Right kidney (tissue), 1 donor: ENCODE data around the gene SERPINB10.

Experiments used
- DNase-seq: peaks from one replicate; pipeline ENCODE4 v3.0.0-alpha.2; 2016

The SERPINB10 gene

DNA sequence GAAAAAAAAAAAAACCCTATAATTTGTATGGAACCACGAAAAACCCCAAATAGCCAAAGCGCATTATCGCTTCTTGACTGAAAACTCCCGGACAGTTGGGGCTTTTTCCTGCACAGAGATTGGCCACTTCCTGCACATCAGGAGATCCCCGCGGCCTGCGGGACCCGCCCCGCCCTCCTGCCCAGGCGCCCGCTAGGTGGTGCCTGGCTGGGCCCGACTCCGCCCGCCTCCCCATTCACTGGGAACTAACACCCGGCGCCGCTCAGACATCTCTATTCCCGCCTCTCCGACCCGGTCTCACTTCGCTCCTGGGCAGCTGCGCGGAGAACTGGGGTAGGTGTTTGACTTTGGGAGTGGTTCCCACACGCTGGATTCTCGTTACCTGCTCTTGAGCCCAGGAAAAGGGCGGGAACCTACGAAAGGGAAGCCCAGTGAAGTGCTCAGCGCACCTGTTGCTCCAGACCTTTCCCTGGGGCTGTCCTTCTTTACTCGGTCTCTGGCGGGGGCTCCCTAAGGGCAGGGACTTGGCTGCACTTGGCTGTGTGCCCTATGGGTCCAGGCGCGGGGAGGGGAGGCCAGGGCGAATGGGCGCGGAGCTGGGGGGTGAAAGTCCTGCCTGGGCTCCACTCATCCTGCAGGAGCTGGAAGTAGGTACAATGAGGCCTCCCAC, 41.4 kb downstream of the SERPINB10 start, which contains the start of gene HMSD:
Gene HMSD (plus strand): TSS at position 234 of the 670 bp plus-strand sequence. CDS start 4,155 bp downstream, outside the sequence.
- peak; percentile 44 for DNase-seq

DNA sequence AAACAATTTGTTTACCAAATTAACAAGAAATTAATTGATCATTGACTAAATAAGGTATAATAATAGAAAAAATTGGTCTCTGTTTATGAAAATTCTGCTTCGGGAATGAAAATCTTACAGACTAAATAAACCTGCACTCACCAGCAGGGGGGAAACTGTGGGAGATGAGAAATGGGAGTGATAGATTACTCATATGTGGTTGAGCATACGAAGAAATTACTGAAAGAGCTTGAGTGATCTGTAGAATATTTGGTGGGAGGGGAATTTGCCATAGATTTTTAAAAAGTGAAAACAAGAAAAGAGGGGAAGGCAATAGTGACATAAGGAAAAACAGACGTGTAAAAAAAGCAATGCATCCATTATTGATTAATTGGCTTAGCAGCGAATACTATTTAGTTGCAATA, 43.5 kb downstream of the SERPINB10 start:
- no peak for DNase-seq

DNA sequence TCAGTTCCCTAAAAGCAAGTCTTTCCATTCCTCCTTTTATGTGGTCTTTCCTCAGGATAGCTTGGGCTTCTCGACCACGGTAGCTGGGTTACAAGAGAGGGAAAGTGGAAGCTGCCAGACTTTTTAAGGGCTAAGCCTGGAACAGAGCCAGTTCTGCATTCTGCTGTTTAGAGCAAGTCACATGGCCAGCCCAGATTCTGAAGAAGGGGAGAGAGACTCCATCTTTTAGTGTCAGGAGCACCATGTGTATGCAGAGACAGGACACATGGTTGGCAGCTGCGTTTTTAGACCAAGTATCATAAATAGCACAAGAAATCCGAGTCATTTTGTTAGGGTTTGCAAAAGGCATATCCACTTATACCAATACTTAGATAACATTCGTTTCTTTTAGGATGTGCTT, 46.1 kb downstream of the SERPINB10 start:
- no peak for DNase-seq

DNA sequence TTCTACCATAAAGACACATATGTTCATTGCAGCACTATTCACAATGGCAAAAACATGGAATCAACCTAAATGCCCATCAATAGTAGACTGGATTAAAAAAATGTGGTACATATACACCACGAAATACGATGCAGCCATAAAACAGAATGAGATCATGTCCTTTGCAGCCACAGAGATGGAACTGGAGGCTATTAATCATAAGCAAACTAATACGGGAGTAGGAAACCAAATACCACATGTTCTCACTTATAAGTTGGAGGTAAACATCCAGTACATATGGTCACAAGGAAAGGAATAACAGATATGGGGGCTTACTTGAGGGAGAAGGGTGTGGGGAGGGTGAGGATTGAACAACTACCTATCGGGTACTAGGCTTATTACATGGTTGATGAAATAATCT, 49.0 kb downstream of the SERPINB10 start:
- DNase-seq: no peak

DNA sequence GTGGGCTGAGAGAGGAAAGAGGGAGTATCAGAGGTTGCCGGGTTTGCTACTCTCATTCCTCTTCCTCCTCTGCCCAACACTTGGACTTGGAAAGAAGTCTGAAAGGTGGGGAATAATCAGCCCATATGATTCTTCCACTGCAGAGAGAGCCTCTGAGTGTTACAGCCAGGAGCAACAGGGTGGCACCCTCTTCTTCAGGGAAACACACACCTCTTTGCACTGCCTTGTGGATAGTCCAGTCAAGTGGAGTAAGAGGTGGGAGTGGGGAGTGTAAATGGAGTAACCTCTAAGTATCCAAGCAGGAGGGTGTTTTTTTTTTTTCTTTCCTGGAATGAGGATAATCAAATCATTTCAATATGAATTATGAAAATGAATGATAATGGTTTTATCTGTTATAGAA, 53.1 kb downstream of the SERPINB10 start:
- DNase-seq: no peak

DNA sequence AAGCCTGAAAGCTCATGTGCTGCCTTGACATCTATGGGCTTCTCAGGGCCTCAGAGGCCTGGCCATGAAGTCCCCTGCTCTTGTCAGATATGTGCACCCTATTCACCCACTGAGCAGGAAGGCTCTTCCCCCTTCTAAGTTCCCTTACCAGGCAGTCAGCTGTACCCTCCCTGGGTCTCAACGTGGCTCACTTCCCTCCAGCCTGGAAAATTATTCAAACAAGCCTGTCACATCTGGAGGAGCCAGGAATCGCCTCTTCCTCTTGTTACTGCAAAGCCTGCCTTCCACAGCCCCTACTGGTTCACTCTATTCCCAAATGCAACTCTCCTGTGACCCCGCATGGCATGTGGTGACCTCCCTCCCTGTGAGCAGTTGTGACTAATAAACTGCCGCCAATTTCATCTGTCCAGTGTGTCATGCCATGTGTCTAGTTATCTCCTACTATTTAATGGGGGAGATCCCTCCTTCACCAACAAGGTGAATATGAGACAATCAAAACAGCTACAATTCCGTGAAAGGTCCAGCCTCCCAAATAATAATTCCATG, 53.8 kb downstream of the SERPINB10 start:
- no peak for DNase-seq

DNA sequence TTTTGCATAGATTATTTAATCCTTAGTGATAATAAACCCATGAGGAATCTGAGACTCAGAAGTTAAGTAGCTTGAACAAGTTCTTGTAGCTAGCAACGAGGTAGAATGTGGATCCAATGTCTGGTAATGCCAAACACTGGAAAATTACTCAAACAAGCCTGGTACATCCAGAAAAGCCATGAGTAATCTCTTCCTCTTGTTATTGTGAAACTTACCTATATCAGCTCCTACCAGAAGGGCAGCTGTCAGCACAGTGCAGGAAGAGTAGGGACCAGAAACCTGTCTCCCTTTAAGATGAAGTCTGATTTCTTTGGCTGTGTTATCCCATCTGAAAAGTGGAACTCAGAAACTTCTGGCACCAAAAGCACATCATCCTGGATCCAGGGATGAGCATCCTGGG, 54.4 kb downstream of the SERPINB10 start:
- no peak for DNase-seq

DNA sequence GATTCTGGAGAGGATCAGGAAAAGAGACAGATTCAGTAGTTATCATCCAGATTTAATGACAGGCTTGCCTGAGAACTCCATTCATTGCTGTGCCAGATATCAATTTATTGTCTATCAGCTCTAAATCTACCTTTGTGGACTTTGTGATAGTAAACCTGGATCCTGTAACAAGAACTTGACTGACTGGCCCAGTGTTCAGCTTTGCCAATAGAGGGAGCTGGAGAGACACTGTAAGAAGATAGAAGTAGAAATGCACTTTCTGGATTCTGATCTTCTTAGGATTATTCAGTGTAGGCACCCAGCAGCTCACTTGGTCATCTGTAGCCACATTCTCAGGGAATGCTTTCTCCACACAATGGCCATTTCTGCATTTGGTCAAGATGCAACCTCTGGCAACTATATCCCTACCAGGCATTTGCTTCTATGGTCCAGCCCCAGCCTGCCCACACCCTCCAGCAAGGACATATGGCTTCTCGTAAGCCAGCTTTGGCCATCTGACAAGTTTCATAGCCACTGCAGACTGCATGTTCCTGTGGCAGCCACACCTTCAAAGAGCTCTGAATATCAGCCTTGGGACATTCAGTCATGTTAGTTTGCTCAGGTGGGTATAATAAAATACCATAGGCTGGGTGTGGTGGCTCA, 56.0 kb downstream of the SERPINB10 start:
- DNase-seq: no peak

DNA sequence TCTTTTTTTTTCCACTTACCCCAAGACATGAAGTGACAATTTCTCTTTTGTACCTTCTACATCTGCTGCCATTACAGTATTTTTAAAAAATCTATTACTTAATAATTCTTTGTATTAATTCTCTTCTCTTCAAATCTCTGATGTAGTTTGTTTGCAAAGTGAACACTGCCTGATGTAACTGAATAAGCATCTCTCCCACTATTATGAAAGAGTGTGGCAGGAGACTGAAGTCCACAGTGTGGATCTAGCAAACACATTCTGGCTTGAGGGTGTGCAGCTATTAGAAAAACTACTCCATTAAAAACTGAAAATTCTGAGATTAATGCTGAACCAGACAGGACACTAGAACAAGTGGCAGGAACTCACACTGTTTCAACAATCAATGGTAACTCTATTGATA, 57.1 kb downstream of the SERPINB10 start:
- DNase-seq: no peak

DNA sequence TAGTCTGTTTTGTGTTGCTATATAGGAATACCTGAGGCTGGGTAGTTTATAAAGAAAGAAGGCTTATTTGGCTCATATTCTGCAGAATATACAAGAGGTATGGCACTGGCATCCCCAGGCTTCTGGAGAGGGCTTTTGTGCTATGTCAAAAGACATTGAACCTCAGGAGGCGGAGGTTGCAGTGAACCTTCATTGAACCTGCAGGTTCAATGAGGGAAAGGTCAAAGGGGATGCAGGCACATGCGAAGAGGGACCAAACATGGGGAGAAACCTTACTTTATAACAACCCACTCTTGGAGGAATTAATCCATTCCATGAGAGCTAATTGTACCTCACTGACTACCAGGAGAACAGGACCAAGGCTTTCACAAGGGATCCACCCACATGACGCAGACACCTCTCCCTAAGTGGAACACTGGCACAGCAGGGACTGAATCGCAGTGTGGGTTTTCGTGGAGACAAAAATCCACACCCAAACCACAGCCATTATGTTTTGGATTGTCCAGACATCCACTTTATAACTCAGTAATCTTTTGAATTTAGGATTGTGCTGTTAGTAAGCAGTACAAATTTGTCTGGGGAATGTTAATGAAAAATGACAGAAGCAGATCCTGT, 58.1 kb downstream of the SERPINB10 start:
- no peak for DNase-seq

DNA sequence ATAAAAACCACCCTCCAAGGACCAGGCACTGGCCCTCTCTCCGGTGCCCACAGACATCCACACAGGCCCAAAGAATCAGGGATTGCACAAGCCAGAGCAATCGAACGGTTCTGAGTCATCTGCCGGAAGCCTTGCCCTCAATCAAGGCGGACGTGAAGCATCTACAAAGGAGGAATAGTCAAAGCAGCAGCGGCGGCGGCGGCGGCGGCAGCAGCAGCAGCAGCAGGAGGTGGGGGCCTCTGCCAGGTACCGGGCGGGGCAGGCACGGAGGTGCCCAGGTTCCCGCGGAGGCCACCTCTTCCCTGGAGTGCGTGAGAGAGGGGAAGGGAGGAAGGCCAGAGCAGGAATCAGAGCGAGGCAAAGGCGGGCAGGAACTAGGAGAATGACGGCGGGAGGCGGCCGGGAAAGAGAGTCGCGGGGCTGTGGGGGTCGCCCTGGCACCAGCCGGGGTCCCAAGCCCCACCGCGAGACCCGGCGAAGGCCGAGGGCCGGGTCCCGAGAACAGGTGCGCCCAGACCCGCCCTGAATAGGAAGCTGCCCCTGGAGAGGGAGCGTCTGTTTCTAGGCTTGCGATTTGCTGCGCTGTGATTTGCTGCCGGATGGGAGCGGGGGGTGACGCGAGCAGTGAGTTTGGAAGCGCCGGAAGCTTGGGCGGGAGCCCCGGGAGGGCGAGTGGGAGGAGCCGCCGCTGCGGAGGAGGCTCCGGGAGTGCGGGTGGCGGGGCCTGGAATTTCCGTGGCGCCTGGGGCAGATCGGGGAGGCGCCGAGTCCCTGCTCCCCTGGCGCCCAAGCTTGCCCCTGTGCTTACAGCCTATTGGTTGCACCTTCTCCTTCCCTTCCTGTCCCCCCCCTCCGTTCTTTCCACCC, 62.4 kb downstream of the SERPINB10 start, which contains the start of gene SERPINB8:
Gene SERPINB8 (plus strand): TSS at position 140 of the 867 bp plus-strand sequence. CDS start 8,228 bp downstream, outside the sequence.
- DNase-seq: peak; percentile 97

DNA sequence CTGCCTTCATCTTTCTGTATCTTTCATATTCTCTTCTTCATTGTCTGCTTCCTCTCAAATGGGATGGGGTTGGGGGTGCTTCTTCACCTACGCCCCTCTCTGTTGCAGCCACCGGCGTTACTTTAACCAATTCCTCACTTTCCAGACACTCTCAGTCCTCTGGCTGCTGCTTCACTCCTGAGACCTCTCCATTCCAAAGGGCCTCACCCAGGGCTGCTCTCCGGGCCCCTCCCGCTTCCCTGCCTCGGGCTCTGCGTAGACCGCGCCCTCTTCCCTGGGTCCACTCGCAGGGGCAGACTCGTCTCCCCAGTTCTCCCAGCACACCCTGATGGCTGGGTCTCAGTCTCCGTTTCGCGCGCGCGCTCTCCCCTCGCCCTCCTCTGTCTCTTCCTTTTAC, 63.0 kb downstream of the SERPINB10 start:
- DNase-seq: no peak

DNA sequence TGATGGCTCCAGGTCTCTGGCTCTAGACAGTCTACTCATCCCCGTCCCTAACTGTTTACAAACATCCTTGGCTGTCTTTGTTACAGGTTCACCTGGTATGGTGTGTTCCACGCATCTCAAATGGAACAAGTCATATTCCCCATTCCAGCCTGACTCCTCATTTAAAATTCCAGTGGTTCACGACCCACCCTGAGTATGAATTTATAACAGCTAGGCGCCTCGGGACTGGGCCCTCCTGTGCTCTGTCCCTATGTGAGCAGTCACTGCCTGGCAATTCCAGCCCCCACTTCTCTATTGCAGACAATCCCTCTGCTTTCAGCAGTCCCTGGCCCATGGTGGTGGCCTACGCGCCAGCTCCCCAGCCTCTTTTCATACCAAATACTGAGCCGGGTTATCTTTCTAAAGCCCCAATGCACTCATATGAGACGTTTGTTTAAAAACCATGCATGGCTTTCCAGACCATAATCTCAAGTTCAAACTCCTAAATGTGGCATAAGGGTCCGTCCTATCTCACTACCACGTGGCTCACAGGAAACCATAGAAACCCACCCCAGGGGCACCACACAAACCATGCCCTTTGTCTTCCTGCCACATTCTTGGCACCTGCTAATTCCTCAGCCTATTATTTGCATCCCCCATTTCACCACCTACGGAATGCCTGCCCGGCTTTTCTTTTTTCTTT, 63.7 kb downstream of the SERPINB10 start:
- no peak for DNase-seq

DNA sequence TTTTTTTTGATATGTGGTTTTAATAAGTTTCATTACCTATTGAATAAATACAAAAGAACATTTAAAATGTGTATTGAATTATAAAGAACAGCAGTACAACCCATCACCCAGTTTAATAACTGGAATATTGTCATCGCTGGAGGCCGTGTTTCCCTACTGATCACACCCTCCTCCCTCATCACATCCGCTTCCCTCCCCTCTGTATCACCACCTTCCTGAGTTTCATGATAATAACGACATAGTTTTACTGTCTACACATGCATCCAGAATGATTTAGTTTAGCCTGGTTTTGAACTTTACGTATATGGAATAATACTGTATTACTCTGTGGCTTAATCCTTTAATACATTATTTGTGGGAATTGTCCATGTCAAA, 64.2 kb downstream of the SERPINB10 start:
- DNase-seq: no peak

DNA sequence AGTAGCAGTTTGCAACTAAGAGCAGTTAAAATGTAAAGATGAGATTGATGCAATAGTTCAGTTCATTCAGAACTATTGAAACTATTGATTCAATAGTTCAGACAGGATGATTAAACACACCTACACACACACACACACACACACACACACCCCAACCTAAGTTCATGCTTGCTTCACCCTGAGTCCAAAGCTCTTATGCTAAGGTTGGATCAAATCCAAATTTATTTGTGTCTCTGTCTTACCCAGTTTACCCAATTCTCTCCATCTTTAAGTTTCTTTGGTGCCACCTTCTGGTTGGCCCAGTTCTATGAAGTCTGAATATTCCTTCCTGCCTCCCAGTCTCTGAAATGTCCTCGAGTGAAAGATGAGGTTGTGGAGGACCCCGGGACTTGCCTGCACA, 67.2 kb downstream of the SERPINB10 start:
- DNase-seq: no peak

DNA sequence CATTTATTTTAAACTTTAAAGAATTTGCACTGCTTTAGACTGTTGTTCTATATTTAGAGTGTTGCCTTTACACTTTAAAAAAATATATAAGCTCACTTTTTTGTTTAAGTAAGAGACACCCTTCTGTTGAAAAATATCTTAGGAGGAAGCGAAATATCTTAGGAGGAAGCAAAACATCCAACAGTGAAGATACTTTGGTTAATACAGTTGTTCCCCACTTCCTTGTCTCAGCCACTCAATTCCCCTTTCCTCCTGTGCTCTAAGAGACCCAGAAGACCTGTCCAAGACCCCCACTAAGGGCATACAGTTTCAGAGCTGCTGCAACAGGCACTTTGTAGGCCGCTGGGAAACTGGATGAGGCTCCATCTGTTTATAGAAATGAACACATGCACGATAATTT, 67.9 kb downstream of the SERPINB10 start:
- DNase-seq: no peak

DNA sequence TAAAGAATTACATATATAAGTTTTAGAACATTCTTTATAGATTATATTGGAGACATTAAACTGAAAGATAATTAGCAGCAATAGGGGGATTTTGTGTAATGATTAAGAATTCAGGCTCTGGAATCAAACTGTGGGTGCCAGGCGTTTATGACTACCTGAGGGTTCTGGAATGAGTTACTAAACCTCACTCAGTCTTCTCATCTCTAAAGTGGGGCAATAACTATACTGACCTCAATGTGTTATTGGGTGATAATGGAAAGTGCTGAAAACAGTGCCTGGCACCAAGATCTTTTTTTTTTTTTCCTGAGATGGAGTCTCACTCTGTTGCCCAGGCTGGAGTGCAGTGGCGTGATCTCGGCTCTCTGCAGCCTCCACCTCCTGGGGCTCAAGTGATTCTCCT, 69.3 kb downstream of the SERPINB10 start:
- DNase-seq: no peak

DNA sequence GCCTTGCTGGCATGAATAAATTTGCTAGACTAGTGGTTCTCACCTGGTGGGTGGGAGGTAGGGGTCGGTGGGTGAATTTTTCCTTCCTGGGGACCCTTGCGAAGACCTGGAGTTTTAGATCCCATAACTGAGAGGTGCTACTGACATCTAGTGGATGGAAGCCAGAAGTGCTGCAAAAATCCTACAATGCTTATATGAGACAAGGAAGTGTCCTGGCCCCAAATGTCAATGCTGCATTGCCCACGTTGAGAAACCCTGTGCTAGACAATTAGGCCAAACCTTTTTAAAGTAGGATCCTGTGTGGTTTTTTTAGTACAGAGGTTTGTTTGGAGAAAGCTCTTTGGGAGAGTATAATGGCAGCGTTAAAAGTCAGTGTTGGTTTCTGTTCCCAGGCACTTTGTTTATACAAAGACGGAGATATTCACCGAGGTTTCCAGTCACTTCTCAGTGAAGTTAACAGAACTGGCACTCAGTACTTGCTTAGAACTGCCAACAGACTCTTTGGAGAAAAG, 71.7 kb downstream of the SERPINB10 start:
- DNase-seq: peak; percentile 61

DNA sequence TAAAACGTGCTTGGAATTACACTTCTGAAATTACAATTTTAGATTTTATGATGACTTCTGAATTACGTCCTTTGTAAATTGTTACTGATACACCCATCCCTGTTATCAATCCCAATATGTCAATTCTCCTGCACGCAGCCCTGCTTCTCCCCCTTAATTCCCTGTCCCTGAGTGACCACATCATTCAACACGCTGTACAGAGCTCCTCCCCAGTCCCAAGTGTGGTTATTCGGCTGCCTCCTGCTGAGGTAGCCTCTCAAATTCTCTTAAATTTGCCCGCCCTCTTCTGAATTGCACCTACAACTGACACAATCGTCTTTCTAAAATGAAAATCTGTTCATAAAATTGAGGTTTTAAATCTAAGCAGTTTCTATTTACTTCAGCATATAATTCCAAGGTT, 72.3 kb downstream of the SERPINB10 start:
- DNase-seq: no peak

DNA sequence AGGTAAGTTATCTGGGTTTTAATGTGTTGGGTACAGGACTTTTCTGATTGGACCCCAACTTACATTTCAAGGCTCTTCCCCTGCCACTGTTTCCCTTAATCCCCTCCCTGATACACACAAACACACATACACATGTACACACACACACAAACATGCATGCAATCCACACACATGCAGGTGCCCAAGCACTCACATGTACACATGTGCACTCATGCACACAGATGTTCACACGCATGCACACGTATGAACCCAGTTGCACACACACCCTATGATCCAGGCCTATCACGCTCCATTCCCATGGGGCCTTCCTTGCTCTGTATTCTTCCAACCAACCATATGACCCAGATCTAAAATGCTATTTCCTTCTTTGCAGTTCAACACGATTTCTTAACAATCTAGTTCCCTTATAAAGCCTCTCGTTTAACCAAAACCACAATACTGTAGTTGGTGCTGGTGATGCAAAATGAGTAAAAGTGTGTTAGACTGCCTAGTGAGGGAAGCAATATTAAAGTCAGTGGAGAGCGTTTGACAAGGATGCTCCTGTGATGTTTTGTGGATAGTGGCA, 73.2 kb downstream of the SERPINB10 start:
- no peak for DNase-seq

DNA sequence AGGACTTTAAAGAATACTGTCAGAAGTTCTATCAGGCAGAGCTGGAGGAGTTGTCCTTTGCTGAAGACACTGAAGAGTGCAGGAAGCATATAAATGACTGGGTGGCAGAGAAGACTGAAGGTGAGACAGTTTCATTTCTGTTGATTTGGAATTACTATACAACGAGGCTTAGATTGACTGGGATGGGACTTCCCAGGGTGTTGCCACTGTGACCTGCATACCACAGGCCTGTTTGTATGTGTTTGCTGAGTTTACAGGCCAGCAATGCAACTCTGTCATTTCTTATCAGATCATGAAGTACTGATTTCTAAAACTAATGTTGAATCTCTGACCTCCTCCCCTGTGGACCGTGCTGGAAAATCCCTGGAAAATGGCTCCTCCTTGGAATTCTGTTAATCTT, 74.0 kb downstream of the SERPINB10 start:
- DNase-seq: no peak
